WTC11 (cell line): ENCODE data around the gene EEA1.

Experiments used
- ATF2 ChIP-seq: sonication (generic); formaldehyde crosslinking; IDR thresholded peaks from 2 replicates; pipeline ENCODE4 v1.8.1; 2022; ENCODE audit warnings: low read depth, missing genetic modification reagents, borderline replicate concordance
- CBFB ChIP-seq: sonication (generic); formaldehyde crosslinking; IDR thresholded peaks from 2 replicates; pipeline ENCODE4 v1.8.1; 2022; ENCODE audit warnings: mild to moderate bottlenecking, low read depth, missing genetic modification reagents
- CREB1 ChIP-seq: sonication (generic); formaldehyde crosslinking; IDR thresholded peaks from 2 replicates; pipeline ENCODE4 v1.8.0; 2023; ENCODE audit warnings: mild to moderate bottlenecking, missing genetic modification reagents
- CTCF ChIP-seq: fragments of 200-600 bp; IDR thresholded peaks from 2 replicates; pipeline ENCODE4 v1.8.0; 2022; ENCODE audit warnings: antibody characterized with exemption
- ERG ChIP-seq: fragments of 250-450 bp; sonication (Bioruptor Pico); IDR thresholded peaks from 2 replicates; pipeline ENCODE4 v1.8.0; 2021; ENCODE audit warnings: mild to moderate bottlenecking
- ETV6 ChIP-seq: sonication (generic); formaldehyde crosslinking; IDR thresholded peaks from 2 replicates; pipeline ENCODE4 v1.8.1; 2022; ENCODE audit warnings: mild to moderate bottlenecking, missing genetic modification reagents
- FOXJ3 ChIP-seq: sonication (generic); formaldehyde crosslinking; IDR thresholded peaks from 2 replicates; pipeline ENCODE4 v1.9.0; 2021; ENCODE audit warnings: missing genetic modification reagents, mild to moderate bottlenecking, borderline replicate concordance
- KAT7 ChIP-seq: sonication (generic); formaldehyde crosslinking; IDR thresholded peaks from 2 replicates; pipeline ENCODE4 v1.8.1; 2023; ENCODE audit warnings: missing genetic modification reagents, mild to moderate bottlenecking, borderline replicate concordance
- MAX ChIP-seq: sonication (generic); formaldehyde crosslinking; IDR thresholded peaks from 2 replicates; pipeline ENCODE4 v1.8.0; 2022; ENCODE audit warnings: mild to moderate bottlenecking, missing genetic modification reagents
- NR2C2 ChIP-seq: sonication (generic); formaldehyde crosslinking; IDR thresholded peaks from 2 replicates; pipeline ENCODE4 v1.8.0; 2022; ENCODE audit warnings: mild to moderate bottlenecking, missing genetic modification reagents
- SP1 ChIP-seq: sonication (generic); formaldehyde crosslinking; conservative IDR thresholded peaks from 2 replicates; pipeline ENCODE4 v1.8.1; 2022; ENCODE audit warnings: missing genetic modification reagents
- USF1 ChIP-seq: sonication (generic); formaldehyde crosslinking; IDR thresholded peaks from 2 replicates; pipeline ENCODE4 v1.8.0; 2022; ENCODE audit warnings: mild to moderate bottlenecking, missing genetic modification reagents
- USF2 ChIP-seq: sonication (generic); formaldehyde crosslinking; IDR thresholded peaks from 2 replicates; pipeline ENCODE4 v1.8.1; 2023; ENCODE audit warnings: mild to moderate bottlenecking, missing genetic modification reagents, moderate library complexity
- ZNF396 ChIP-seq: fragments of 250-450 bp; sonication (Bioruptor Pico); IDR thresholded peaks from 2 replicates; pipeline ENCODE4 v1.8.0; 2021; ENCODE audit warnings: mild to moderate bottlenecking, moderate library complexity, borderline replicate concordance

- TF ChIP-seq ETV6 (no peak), NR2C2 (CRISPR knock-in tag) (no peak), CTCF (no peak), MAX (CRISPR knock-in tag) (no peak), FOXJ3 (no peak), KAT7 (CRISPR knock-in tag) (no peak), ATF2 (CRISPR knock-in tag) (no peak), SP1 (CRISPR knock-in tag) (no peak), USF1 (no peak), CBFB (CRISPR knock-in tag) (no peak), USF2 (peak; percentile 41; the same call in 1 of the 2 replicates), CREB1 (CRISPR knock-in tag) (no peak), ERG (no peak), ZNF396 (CRISPR knock-in tag) (no peak)
Measured at GRCh38 chr12:92739113-92739512, 190.0 kb downstream of the EEA1 start.
